H1 (cell line): Measurements from ENCODE around the gene PLD5.

Experiments used
- ATF2 ChIP-seq: IDR thresholded peaks from 2 replicates; pipeline ENCODE4 v1.6.1; 2012; ENCODE audit warnings: low read length, inconsistent platforms
- BRCA1 ChIP-seq: IDR thresholded peaks from 2 replicates; pipeline ENCODE4 v1.6.1; 2012; ENCODE audit warnings: low read depth, low read length, improper control_type of control experiment
- EGR1 ChIP-seq: IDR thresholded peaks from 2 replicates; pipeline ENCODE4 v1.6.1; 2011; ENCODE audit warnings: low read depth, low read length, borderline replicate concordance
- EP300 ChIP-seq, 2 experiments: IDR thresholded peaks; 1 replicate in 1 of 2; 2 replicates in 1 of 2; pipeline ENCODE4 v1.6.1; 2011 to 2012; ENCODE audit warnings: low read depth in 2 of 2, low read length in 2 of 2, mild to moderate bottlenecking in 2 of 2, borderline replicate concordance in 1 of 2, inconsistent platforms in 1 of 2, moderate library complexity in 1 of 2
- EZH2 ChIP-seq: fragments of 200-600 bp; sonication (generic); IDR thresholded peaks from 2 replicates; pipeline ENCODE4 v1.7.1; 2012; ENCODE audit warnings: low read depth, mild to moderate bottlenecking, moderate library complexity, low read length, inconsistent platforms; ENCODE audit not compliant: severe bottlenecking
- KDM4A ChIP-seq: IDR thresholded peaks from one replicate; pipeline ENCODE4 v1.7.1; 2012; ENCODE audit warnings: low read depth, mild to moderate bottlenecking, moderate library complexity, low read length, inconsistent platforms; ENCODE audit not compliant: severe bottlenecking
- POLR2AphosphoS5 ChIP-seq: IDR thresholded peaks from 2 replicates; pipeline ENCODE4 v1.6.1; 2011; ENCODE audit warnings: low read depth, low read length
- TBP ChIP-seq: IDR thresholded peaks from 2 replicates; pipeline ENCODE4 v1.6.1; 2011; ENCODE audit warnings: low read depth, low read length, improper control_type of control experiment
- TF ChIP-seq, protein P1 (sequence below), 3 experiments: IDR thresholded peaks; 1 replicate in 2 of 3; 2 replicates in 1 of 3; pipeline versions ENCODE4 v1.5.1 to v1.6.1; 2011; ENCODE audit warnings: low read length in 3 of 3, mild to moderate bottlenecking in 3 of 3, inconsistent platforms in 2 of 3, low read depth in 1 of 3, moderate library complexity in 1 of 3; ENCODE audit not compliant: insufficient read depth in 1 of 3; ENCODE audit errors: control extremely low read depth in 1 of 3

DNA sequence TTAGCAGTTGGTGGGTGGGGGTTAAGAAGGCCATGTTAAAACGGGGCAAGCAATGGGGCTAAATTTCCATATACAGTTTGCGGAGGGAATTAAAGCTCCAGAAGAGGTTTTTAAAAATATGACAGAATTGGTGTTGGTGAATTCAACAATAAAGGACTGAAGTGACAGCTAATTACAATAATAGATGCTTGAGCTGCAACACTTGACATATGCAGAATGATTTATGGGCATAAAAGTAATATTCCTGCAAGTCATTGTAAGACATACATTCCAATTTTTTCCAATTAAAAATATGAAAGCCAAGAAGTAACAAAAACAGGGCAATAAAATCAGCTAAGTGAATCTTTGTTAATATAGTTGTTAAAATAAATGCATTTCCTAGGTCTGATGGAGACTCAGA is 323.4 kb downstream of the PLD5 start:
- no peak for TF ChIP-seq BRCA1
- TF ChIP-seq, protein P1, sequence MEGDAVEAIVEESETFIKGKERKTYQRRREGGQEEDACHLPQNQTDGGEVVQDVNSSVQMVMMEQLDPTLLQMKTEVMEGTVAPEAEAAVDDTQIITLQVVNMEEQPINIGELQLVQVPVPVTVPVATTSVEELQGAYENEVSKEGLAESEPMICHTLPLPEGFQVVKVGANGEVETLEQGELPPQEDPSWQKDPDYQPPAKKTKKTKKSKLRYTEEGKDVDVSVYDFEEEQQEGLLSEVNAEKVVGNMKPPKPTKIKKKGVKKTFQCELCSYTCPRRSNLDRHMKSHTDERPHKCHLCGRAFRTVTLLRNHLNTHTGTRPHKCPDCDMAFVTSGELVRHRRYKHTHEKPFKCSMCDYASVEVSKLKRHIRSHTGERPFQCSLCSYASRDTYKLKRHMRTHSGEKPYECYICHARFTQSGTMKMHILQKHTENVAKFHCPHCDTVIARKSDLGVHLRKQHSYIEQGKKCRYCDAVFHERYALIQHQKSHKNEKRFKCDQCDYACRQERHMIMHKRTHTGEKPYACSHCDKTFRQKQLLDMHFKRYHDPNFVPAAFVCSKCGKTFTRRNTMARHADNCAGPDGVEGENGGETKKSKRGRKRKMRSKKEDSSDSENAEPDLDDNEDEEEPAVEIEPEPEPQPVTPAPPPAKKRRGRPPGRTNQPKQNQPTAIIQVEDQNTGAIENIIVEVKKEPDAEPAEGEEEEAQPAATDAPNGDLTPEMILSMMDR (IDR thresholded peaks at IDR 0.05; ENCODE audit: control extremely low read depth in 1 of 3, insufficient read depth in 1 of 3, low read depth in 1 of 3, low read length in 3 of 3) = no peak
- TF ChIP-seq TBP = no peak
- no peak for TF ChIP-seq KDM4A
- no peak for TF ChIP-seq EZH2
- no peak for TF ChIP-seq ATF2
- no peak for TF ChIP-seq EGR1
- no peak for TF ChIP-seq POLR2AphosphoS5
- TF ChIP-seq EP300 (IDR thresholded peaks at IDR 0.05; ENCODE audit: borderline replicate concordance in 1 of 2, low read depth in 2 of 2, low read length in 2 of 2) = no peak
